Measurements from ENCODE around the gene NEK7.
"Not testable (repeated sequence)": the region's sequence is repeated elsewhere in the genome, so short reads cannot be mapped to it uniquely, and the experiment has no call there.

The NEK7 gene

DNA sequence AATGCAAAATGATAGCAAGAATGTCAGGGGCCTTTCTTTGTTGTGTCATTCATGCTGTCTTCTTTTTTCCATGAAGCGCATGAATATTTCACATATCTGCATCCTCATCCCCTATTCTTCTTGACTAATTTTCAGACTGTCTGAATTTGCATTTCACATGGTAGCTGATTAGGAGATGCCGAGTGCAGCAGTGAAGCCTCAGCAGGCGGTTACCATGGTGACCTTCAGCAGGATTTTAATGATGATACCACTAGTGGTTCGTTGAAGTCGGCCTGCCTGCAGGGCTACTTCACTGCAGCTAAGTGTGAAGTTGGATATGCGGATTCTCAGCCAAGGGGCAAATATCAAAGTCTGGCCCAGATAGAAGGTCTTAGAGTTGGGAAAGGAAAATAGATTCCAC lies 141.8 kb downstream of the NEK7 start:
- DNase-seq = no peak

DNA sequence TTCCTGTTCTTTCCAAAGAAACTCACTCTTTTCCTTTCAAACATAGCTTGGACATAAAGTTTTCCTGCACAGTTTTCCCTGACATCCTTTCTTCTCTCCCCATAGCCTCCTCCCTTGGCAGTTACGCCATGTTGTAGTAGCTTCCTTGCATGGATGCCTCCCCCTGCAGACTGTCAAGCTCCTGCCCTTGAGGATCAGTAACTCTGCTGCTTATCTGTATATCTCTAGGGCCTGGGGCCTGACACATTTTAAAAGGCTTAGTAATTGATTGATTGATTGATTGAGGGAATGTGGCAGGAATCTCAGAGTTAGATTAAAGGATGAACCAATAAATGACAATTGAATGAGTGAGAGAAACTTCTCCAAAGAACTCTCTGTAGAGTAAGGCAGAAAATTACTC lies 143.7 kb downstream of the NEK7 start:
- DNase-seq = no peak

DNA sequence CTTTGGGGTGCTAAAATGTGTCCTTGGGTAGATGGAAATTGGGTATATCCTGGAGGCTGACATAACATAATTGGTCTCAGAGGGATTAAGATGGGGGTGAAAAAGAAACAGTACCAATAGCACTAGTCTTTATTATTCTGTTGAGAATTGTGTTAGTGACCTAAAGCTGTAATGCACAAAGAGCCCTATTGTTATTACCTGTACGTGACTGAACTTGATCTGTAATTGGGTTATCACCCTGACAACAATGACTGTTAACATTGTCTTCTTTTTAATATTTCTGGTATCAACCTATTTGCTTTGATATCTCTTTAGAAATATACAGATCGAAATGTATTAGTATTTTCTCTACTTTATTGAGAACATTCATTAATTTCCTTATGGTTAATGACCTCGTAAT lies 147.6 kb downstream of the NEK7 start:
- no peak for DNase-seq

DNA sequence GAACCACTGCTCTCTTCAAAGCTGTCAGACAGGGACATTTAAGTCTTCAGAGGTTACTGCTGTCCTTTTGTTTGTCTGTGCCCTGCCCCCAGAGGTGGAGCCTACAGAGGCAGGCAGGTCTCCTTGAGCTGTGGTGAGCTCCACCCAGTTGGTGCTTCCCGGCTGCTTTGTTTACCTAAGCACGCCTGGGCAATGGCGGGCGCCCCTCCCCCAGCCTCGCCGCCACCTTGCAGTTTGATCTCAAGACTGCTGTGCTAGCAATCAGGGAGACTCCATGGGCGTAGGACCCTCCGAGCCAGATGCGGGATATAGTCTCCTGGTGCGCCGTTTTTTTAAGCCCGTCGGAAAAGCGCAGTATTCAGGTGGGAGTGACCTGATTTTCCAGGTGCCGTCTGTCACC lies 158.0 kb downstream of the NEK7 start:
- not testable (repeated sequence) for DNase-seq

DNA sequence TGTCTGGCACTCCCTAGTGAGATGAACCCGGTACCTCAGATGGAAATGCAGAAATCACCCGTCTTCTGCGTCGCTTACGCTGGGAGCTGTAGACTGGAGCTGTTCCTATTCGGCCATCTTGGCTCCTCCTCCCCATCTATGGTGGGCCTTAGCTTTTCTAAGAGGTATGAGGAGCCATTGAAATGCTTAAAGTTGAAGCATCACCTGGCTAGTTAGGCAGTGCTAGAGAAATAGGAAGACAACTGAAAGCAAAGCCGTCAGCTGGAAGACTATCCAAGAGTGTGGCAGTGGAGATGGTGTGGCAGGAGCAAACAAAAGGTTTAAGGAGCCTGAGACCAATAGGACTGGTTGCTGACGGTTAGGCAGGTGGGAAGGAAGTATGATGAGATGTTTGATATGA lies 158.5 kb downstream of the NEK7 start:
- not testable (repeated sequence) for DNase-seq

DNA sequence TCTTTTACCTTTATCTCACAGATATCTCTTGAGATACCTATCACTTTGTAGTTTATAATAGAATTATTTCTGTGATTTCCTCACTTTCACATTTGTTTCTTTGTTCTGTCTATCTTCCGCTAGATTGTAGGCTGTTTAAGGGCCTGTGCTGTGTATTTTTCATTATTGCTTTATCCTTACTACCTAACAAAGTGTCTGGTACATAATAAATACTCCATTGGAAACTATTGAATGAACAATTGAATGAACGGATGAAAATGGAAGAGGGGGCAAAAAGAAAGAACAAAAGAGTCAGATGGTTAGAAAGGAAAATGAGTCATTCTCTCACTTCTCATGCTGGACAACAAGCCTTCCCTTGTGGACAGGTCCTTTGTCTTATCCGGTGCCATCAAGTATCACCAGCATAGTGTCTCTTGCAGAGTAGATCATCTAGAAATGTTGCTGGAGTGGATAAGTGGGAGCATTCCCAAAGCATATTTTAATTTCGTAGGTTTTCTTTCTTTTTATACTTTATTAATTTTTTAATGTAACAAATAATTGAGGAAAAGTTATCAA lies 159.8 kb downstream of the NEK7 start:
- no peak for DNase-seq

DNA sequence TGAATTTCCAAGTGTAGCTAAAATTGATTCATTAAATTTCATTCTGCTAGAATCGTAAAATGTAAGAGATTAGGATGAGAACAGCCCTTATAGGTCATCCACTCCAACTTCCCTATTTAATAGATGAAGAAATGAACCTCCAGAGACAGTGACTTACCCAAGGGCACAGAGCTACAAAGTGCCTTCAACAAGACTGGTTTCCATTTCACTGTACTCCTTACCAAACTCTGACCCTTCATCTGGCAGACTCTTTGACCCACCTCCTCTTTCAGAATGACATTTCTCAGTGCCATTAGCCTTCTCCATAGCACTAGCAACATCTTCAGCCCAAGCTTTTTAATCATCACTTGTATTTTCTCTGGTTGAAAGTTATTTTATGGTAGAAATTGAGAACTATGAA lies 161.3 kb downstream of the NEK7 start:
- DNase-seq = no peak

DNA sequence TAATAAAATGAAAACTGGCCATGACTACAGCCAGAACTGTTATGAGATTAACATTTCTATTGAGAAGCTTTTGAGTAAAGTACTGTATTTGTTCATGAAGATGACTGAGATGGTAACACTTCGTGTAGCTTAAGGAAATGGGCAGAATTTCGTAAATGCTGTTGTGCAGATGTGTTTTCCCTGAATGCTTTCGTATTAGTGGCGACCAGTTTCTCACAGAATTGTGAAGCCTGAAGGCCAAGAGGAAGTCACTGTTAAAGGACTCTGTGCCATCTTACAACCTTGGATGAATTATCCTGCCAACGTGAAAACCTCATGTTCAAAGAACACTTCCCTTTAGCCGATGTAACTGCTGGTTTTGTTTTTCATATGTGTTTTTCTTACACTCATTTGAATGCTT lies 164.0 kb downstream of the NEK7 start:
- no peak for DNase-seq

DNA sequence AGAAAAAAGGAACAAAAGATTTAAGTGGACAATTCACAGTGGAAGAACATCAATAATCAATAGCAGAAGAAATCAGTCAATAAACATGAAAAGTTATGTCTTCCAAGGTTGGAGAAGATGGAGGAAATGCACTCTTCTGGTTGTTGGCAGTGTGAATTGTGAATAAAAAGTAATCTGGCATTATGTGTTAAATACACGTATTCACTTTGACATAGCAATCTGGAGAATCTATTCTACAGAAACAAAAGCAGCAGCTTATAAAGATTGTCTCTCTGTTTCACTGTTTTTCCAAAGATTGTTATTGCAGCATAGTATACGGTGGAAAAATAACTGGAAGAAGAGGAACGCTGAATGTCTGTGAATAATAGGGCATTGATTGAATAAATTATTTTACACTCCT lies 169.4 kb downstream of the NEK7 start:
- DNase-seq = no peak

DNA sequence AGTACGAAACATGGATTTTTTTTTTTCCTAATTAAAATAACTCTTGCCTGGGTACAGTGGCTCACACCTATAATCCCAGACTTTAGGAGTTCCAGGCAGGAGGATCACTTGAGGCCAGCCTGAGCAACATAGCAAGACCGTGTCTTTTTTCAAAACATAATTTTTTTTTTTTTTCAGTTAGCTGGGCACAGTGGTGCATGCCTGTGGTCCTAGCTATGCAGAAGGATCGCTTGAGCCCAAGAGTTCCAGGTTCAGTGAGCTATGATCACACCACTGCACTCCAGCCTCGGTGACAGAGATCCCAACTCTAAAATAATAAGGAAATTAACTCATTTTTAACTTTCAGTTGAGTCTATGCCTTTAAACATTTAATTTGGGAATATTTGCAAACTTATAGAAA lies 170.1 kb downstream of the NEK7 start:
- DNase-seq = no peak

DNA sequence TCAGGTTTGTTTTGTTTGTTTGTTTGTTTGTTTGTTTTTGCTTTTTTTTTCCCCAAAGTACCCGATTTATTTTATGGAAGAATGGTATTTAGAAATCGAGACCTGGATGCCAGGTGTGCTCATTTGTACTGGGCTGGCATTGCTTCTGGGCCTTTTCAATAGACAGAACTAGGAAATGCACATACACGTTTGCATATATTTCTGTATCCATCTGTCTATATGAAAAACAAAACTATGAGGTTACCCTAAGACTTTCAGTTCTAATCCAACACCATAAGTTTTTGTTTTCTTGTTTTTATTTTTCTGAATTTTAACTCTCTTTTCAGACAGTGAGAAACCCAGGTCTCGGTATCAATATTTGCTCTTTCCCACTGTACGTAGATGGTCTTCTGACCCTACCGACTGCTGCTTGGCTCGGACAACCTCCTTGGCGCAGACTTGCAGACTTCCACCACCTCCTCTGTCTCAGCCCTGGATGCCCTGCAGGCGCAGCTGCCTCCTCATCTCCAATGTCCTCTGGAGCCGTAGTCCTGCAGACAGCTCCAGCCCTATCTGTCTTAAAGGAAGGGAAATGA lies 171.7 kb downstream of the NEK7 start:
- DNase-seq = no peak

DNA sequence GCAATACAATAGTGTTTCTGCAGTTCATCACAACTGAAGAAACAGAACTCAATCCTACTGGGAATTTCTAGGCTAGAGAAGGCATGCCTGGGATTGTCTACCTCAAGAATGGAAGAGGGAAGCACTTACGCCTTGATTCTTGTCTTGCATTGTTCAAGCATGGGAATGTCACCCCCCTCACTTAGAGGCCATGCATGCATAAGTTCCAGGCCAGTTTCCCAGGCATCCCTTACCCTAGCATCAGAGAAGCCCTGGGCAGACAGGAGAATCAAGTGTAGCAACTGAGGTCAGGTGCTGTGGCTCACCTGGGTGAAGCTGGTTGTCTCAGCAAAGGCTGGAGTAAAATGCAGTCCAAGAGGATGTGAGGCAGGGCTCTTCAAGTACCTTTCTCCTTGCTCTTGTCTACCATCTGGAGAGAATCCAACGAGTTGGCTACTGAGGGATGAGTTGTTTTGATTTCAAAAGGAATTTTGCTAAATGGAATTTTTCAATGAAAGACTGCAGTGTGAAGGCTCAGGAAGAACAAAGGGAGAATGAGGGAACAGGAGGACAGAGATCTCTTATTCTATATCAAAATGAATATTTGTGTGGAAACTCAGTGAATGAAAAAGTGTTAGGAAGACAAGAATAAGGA lies 174.3 kb downstream of the NEK7 start:
- no peak for DNase-seq

DNA sequence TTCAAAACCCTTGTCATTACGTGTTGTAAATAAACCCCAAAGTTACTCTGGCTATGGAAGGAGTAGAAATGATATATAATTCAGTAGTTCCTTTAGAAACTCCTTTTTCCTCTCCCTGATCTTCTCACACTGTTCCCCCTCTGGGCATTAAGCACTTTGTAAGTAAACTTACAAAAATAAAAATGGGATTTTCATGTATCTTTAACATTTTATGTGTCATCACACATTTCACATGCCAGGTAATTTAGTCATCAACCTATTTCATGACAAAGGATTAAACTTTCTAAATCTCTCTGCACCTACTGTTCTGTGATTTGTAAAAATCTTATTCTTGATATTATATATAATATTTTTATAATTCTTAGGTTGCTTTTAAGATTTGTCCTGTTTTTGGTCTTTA lies 176.9 kb downstream of the NEK7 start:
- DNase-seq = no peak

DNA sequence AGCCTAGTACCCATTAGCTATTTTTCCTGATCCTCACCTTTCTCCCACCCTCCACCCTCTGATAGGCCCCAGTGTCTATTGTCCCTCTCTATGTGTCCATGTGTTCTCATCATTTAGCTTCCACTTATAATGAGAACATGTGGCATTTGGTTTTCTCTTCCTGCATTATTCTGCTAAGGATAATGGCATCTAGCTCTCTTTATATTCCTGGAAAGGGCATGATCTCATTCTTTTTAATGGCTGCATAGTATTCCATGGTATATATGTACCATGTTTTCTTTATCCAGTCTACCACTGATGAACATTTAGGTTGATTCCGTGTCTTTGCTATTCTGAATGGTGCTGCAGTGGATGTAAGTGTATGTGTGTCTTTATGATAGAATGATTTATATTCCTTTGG lies 178.9 kb downstream of the NEK7 start:
- DNase-seq = no peak

DNA sequence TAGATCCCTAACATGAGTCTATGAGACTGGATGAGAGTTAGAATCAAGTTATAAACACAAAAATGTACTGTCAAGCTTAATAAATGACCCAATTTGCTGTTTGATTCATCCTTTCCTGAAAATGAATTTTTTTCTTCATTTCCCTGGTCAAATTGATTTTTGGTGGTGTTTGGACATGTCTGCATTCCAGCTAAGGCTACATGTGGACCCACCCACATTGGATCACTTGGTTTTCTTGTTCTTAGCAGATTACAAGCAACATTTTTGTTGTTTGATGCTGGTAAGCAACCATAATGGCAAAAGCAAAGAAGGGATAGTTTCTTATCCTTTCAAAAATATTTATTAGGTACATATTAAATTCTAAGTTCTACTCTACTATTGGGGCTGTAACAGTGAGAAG lies 181.1 kb downstream of the NEK7 start:
- DNase-seq = no peak

DNA sequence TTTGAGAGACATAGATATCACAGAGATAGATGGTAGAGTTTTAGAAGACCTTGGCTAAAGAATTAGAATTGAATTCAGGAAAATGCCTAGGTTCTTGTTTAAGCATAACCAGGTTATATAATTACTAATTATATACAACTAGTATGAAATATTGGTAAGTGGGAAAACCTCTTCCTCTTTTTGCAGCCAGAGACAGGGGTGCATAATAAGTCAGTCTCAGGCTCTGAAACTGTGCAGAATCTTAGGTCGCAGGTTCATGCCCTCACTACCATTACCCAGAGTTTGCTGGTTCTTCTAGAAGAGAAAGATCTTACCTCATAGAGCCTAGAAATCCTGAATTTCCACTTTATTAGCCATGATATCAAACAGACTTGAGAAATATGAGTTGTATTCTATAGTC lies 183.3 kb downstream of the NEK7 start:
- no peak for DNase-seq

DNA sequence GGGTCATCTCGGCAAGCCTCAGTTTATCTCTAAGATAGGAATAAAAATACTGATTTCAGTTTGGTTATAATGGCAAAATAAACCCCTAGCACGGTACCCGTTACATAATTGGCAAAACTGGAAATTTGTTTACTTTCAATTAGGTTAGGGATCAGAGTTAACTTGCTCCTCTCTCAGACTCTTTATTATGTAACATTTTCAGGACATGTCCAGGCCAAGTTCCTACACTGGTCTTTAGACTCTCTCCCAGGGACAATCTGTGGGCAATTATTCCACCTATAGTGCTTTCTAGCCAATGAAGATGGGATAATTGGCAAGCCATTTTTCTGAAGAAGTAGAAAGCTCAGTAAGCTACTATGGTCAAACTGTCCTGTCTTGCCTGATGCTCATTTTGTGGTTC lies 189.4 kb downstream of the NEK7 start:
- DNase-seq = no peak

DNA sequence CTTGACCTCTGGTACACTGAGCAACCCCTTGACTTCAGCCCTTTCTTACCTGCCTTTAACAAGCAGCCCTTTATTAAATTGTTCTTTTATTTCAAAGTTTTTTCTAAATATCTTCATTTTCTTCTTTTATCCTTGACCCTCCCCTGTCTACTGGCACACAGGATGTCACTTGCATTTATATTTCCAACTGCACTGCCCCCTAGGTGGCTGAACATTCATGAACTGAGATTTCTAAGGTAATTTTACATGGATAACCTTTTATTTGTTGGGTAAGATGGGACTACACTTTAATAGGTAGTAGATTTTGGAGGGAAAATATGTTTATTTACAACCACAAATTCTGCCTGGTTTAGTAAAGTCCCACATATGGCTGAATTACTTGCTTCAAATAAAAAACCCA lies 193.7 kb downstream of the NEK7 start:
- no peak for DNase-seq

DNA sequence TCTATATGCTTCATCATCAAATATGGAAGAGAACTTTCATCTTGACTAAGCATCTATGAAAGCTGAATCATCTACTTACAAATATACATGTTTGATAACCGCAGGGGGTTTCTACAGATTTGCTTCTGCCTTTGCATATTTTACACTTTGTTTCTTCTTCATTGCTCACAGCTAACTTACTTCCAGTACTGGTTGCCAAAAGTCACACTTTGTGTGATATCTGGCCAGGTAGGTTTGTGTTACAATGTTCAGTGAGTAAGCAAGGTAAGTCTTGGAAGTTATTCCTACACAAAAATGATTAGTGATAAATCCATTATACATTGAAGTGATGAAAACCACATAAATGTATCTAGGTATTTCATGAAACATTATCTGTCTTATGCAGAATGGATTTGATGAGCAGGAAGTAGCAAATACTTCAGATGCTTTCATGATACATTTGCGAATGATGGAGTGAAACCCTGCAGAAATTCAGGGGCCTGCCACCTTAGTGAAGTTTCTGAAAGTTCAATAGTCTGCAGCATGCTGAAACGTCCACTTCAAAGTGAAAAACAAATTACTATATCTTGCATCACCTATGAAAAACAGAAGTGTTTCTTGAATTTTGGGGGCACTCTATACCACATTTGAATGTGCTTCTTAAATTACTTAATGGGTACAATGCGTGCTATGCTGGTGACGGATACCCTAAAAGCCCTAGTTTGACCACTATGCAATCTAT lies 196.3 kb downstream of the NEK7 start:
- DNase-seq = no peak

DNA sequence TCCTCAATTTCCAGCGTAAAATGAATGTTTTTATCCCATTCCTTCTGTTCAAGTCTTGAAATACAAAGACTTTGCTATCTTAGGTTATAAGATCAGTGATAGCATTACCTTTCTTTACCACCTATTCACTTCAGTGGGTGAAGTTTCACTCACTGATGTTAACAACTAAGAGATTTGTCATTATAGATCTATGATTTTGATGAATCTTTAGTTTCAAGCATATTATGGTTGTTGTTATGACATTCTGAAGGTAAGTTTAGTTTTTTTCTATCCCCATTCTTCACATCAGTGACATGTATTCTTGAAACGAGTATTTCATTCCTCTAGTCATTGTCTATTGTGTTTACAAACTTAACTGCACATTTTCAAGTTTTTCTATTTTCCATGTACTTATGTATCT lies 201.1 kb downstream of the NEK7 start:
- DNase-seq = no peak

DNA sequence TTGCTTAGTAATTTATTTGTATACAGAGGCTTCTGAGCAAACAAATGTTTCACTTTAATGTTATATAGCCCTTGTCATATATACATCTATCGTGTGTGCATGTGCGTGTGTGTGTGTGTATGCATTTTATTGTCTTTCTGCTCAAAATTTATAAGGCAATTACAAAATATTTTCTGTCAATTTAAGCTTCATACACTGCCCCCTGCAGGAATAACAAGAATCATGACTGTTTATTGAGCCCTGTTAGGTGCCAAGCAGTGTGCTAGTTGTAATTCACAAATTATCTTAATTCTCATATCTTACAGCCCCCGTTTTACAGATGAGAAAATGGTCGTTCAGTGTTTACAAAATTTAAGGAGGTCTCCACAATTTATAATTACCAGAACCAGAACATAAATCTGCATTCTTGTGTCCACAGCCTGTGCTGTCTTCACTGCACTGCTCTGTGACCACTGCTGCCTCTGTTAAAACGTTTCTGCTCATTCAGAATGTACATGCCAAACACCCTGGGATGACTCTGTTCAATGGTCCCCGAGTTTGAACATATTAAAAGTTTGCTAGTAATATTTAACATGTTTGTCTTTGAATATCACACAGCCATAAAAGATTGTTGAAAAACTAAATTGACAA lies 202.3 kb downstream of the NEK7 start:
- peak; percentile 23 for DNase-seq

DNA sequence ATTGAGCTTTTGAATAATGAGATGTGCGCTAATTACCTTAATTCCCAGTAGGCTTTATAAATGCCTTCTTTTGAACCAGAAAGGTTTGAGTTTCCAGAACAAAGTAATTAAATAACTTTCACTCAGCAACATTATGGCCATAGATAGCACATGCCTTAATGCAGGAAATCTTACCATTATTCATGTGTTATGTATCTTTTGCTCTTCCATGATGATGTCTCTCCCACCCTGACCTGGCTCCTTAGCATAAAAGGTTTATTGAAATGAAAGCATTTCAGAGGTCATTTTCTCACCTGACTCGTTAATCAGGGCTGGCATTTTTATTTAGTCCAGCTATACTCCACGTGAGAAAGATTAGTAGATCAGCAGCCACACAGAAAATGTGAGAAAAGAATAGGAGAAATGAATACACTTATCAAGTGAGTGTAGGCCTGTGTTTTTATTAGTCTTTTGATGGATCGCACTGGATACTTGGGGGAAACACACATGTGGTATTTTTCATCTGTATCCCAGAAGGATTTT lies 203.5 kb downstream of the NEK7 start:
- DNase-seq = no peak

DNA sequence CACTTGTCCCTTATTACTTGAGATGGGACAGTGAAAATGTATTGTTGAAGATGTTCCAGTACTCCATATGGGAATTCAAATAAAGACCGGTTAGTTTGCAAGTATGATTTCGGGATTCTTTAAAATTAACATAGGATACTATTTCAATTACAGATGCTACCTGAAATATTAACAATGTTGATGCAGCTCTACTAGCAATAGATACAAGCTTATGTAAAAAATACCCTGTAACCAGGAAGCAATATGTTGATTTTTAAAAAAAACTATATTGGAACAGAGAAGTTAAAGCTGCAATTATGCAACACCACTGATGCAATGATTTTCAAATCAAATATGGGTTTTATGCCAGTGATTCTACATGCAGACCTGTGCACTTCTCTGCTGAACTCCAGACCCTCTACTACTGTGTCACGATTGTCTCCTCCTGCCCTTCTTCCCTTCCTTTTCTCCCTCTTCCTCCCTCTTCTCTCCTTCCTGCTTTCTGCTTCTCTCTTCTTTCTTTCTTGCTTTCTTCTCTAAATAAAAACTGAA lies 204.5 kb downstream of the NEK7 start:
- DNase-seq = no peak
